GM12801 (cell line): ENCODE data around the gene ACBD3.

Experiments used
- TF ChIP-seq, protein P1 (sequence below): IDR thresholded peaks from one replicate; pipeline ENCODE4 v1.5.1; 2011; ENCODE audit warnings: control low read depth; ENCODE audit not compliant: insufficient read length; ENCODE audit errors: extremely low read depth

Gene ACBD3

DNA sequence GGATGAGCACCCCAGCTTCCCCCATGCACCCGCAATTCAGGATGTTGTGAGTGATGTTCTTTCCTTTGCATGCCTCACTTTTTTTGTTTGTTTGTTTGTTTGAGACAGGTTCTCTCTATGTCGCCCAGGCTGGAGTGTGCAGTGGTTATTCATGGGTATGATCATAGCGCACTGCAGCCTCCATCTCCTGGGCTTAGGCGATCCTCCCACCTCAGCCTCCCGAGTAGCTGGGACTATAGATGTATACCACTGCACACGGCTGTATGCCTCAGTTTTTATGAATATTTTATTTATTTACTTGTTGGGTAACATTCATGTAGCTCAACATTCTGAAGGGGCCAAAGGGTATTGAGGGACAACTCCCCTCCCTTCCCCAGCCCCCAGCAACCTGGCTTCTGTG is 69.2 kb downstream of the ACBD3 start:
- TF ChIP-seq, protein P1, sequence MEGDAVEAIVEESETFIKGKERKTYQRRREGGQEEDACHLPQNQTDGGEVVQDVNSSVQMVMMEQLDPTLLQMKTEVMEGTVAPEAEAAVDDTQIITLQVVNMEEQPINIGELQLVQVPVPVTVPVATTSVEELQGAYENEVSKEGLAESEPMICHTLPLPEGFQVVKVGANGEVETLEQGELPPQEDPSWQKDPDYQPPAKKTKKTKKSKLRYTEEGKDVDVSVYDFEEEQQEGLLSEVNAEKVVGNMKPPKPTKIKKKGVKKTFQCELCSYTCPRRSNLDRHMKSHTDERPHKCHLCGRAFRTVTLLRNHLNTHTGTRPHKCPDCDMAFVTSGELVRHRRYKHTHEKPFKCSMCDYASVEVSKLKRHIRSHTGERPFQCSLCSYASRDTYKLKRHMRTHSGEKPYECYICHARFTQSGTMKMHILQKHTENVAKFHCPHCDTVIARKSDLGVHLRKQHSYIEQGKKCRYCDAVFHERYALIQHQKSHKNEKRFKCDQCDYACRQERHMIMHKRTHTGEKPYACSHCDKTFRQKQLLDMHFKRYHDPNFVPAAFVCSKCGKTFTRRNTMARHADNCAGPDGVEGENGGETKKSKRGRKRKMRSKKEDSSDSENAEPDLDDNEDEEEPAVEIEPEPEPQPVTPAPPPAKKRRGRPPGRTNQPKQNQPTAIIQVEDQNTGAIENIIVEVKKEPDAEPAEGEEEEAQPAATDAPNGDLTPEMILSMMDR = no peak

DNA sequence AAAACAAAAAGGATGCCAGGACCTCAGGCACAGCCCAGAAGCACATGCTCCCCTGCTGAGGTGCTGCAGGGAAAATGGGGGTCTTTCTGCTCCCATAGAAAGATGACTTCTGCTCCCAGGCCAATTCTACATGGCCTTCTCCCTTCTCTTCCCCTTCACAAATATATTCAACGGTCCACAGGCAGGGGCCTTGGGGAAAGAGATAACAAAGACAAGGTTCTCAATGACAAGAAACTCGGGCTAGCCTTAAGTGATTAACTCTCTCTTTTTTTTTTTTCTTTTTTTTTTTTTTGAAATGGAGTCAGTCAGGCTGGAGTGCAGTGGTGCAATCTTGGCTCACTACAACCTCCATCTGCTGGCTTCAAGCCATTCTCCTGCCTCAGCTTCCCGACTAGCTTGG is 69.9 kb downstream of the ACBD3 start:
- TF ChIP-seq, protein P1 = no peak

DNA sequence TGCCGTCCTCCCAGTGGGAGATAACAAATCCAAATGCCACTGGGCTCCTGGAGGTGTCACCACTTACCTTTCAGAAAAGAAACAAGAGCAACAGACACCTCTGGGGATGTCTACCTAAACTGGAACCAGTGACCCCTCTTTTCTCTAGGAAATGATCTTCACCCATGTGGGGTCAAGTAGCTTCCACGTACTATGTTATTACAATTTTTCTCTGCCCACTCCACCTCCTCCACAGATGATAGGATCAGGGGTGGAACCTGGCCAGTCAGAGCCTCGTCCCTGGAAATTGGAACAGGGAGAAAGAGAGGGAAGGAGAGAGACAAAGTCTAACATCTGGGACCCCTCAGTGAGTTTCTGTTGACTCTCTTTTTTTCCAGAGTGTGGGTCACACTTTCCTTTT is 73.9 kb downstream of the ACBD3 start:
- TF ChIP-seq, protein P1 = no peak

DNA sequence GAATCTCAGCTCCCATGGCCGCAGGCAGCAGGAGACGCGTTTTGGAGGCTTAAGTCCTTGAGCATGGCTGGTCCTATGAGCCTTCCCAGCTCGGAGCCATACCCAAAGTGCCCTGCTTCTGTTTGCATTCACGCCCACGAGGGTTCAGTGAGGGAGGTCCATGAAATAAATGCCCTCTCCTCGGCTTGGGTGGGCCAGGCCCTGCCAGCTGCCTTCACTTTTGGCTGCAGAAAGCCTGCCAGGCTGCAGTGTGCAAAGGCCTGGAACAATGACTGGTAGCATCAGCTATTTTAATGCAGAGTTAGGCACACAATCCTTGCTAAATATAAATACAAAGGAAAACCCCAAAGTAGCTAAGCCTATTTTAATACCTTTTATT is 74.7 kb downstream of the ACBD3 start:
- TF ChIP-seq, protein P1 = no peak

DNA sequence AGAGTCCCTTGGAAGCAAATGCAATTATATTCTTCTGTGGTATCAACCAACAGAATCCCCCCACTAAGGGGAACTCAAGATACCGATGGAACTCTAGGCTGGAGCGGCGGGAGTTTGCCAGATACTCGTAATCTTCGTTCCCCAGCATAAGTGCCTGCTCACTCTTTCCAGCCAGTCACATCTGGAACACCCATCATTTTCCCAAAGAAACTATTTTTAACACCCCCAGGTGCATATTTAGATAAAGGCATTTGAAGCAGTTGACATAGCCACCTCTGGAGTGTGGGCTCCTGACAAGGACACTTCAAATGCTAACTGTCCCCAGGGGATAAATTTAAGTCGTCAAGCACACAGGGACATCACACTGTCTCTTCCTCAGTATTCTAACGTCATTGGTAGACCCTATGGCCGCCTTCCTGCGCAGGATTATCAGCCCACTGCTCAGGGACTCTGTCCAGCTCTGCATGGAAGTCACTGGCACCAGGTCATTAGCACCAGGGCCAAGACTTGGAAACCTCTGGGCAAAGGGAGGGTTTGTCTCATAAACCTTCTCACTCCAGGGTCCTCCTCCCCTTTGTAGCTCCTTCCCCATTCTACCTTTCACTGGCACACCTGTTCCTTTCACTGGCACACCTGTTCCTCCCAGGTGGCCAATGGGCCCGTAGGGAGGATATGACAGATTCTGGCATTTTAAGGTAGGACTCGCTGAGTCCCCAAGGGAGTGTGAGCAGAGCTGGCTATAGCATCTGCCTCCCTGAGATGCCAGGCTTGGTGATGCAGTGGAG is 75.3 kb downstream of the ACBD3 start:
- TF ChIP-seq, protein P1 = no peak

DNA sequence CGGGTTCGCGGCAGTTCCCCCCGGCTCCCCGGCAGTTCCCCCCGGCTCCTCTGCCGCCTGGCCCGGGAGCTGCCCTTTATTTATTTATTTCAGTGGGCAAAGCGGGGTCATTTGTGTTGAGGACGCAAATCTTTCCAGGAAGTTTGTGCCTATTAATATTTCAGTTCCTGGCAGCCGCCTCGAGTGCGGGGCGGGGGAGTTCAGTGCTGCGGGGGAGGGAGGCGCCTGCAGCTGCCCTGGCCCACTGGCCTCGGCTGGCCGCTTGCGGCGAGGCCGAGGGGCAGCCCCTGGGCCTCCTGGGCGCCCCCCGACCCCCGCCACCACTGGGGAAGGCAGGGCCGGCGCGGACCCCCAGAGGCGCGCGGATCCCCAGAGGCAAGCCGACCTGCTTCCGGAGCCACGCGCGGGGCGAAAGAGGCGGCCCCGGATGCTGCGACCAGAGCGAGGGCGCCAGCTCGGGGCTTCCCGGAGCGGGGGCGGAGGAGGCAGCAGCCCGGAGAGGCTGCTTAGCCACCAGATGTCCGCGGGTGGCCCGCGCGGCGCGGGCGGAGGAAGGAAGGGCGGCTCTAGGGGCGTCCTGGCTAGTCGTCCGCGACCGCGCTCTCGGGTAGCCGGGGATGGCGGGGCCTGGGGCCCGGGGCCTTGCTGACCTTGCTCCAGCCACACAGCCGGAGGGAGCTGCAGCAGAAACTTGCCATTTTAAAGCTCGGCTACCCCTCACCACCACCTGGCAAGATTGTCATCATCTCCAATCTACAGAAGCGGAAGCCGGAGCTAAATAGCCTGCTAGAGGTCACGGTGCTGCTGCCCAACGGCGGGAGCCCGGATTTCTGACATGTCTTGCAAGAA is 76.1 kb downstream of the ACBD3 start:
- TF ChIP-seq, protein P1 = no peak

DNA sequence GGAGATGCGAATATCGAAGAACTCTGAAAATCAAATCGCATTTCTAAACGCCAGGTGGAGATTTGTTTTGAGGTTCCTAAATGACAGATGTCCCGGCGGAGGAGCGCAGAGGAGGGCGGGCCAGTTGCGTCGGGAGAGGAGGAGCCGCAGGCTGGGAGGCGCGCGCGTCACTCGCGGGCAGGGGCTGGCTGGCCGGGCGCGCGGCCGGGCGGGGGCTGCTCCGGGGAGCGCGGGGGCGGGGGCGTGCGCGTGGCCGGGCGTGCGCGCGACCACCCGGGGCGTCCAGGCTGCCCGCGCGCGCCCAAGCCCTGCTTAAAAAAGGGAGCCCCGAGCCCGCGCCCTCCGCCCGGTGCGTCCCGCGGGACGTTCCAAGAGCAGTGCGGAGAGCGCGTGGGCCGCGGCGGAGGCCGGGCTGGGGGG is 76.7 kb downstream of the ACBD3 start:
- TF ChIP-seq, protein P1 = no peak
